ENCODE measurements around the gene FAM180B. TPM values are rescaled to one million over a fixed set of nuclear protein-coding genes. Genes with fewer than 3 reads are reported as not detected.
"Not testable (repeated sequence)": the region's sequence is repeated elsewhere in the genome, so short reads cannot be mapped to it uniquely, and the experiment has no call there.

The FAM180B gene
- total and polyA plus RNA-seq, 10 of the 15 experiments (the other 5 are each of a cell fraction or from before 2014, with no cell fraction given) = 0.04 to 0.34 TPM; not detected in 8

DNA sequence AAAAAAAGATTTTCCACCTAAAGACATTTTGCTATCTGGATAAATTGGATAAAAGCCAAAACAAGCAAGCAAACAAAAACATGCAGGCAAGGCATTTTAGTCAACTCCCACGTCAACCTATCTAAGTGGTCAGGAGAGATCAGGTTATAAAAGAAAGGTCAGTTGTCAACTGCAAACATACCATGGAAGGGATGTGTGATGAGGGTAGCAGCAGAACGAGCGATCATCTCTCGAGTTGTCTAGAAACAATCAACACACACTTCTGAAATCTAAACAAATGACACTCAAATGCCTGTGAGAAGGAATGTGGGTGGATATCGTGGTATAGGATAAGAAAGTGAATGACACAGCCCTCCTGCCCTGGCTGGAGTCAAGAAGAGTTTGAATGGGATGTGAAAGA lies 45.0 kb downstream of the FAM180B start (continued):
- TF ChIP-seq, protein P1, sequence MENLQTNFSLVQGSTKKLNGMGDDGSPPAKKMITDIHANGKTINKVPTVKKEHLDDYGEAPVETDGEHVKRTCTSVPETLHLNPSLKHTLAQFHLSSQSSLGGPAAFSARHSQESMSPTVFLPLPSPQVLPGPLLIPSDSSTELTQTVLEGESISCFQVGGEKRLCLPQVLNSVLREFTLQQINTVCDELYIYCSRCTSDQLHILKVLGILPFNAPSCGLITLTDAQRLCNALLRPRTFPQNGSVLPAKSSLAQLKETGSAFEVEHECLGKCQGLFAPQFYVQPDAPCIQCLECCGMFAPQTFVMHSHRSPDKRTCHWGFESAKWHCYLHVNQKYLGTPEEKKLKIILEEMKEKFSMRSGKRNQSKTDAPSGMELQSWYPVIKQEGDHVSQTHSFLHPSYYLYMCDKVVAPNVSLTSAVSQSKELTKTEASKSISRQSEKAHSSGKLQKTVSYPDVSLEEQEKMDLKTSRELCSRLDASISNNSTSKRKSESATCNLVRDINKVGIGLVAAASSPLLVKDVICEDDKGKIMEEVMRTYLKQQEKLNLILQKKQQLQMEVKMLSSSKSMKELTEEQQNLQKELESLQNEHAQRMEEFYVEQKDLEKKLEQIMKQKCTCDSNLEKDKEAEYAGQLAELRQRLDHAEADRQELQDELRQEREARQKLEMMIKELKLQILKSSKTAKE (IDR thresholded peaks at IDR 0.05; ENCODE audit: low read depth, poor library complexity, severe bottlenecking) = no peak

DNA sequence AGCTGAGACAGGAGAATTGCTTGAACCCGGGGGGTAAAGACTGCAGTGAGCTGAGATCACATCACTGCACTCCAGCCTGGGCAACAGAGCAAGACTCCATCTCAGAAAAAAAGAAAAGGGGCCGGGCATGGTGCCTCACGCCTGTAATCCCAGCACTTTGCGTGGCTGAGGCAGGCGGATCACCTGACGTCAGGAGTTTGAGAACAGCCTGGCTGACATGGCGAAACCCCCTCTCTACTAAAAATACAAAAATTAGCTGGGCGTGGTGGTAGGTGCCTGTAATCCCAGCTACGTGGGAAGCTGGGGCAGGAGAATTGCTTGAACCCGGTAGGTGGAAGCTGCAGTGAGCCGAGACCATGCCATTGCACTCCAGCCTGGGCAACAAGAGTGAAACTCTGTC lies 49.9 kb downstream of the FAM180B start:
- not testable (repeated sequence) for H3K4me3 ChIP-seq

More for the DNA sequence above, 49.9 kb downstream of the FAM180B start:
- SMC1A ChIA-PET (ENCODE audit: uncharacterized antibody, unreplicated experiment); H3K9me3 ChIP-seq (replicated peaks; ENCODE audit: control insufficient read depth, insufficient read depth, low read length); CTCF ChIA-PET; H3K4me2 ChIP-seq (ENCODE audit: control insufficient read depth, insufficient read depth); H3K27me3 ChIP-seq (replicated peaks in 1 of 2; ENCODE audit: control insufficient read depth in 2 of 2, insufficient read depth in 2 of 2, low read length in 1 of 2); H2AFZ ChIP-seq (ENCODE audit: control insufficient read depth, low read depth, low read length); in situ Hi-C loops (cut with MboI); BruUV-seq (replicated peaks); intact Hi-C loops (cut with micrococcal nuclease; ENCODE audit: unreplicated experiment); DNase-seq (ENCODE audit: low read depth, low spot score); H4K20me1 ChIP-seq (ENCODE audit: control insufficient read depth, insufficient read depth); H3K27ac ChIP-seq (ENCODE audit: control insufficient read depth, insufficient read depth); FAIRE-seq; ATAC-seq; H3K9ac ChIP-seq (ENCODE audit: control insufficient read depth, insufficient read depth, low read length); H3K4me1 ChIP-seq (ENCODE audit: control insufficient read depth, insufficient read depth, low read length); RAD21 ChIA-PET (ENCODE audit: unreplicated experiment): not testable (repeated sequence)
- 97% methylated on average over 11 of the region's 11 CpGs for WGBS (ENCODE audit: insufficient coverage, insufficient replicate concordance, low lambda C conversion rate, missing lambda C conversion rate)
- peaks cover 17% of the 10 kb centered on the region for H3K79me2 ChIP-seq (ENCODE audit: control insufficient read depth, insufficient read depth, low read length)
- peaks cover 6 to 11% of the 10 kb centered on the region in 2 experiments for H3K36me3 ChIP-seq (ENCODE audit: control insufficient read depth in 2 of 2, insufficient read depth in 2 of 2, low read length in 1 of 2)
- POLR2A ChIA-PET = interaction anchor here (0.6 kb wide), 1 partner anchor 10 kb away, joined by 3 read pairs; no protein-coding TSS in a partner anchor

Small RNA genes lying within 50 kb of the gene (small RNA-seq; reads per million reads assigned to genes)
- gene RN7SL652P = not detected
- gene RNU5E-10P = not detected

Other genes starting within 250 kb of the FAM180B start
Only the 7 nearest of the 13 such genes appear.
- gene CELF1, start 33.5 kb upstream of the FAM180B start, total RNA-seq (2014; rRNA removed) = 78.6 and 82.0 TPM in 2 replicates
- 64.2 and 64.9 TPM in 2 replicates for gene CELF1, start 33.5 kb upstream of the FAM180B start, total RNA-seq (2014; rRNA removed; fragmentation: Illumina TruSeq; extraction: Trizol)
- 106 and 108 TPM in 2 replicates for gene CELF1, start 33.5 kb upstream of the FAM180B start, total RNA-seq (2021)
- 128 and 130 TPM in 2 replicates for gene CELF1, start 33.5 kb upstream of the FAM180B start, polyA plus RNA-seq (2011; rRNA removed)
- 73.1 and 77.8 TPM in 2 replicates for gene CELF1, start 33.5 kb upstream of the FAM180B start, polyA plus RNA-seq (2014; fragmentation: Illumina TruSeq; extraction: Trizol)
- 10 to 100 TPM; 35.3 to 41.5 TPM for gene CELF1, start 33.5 kb upstream of the FAM180B start, polyA plus RNA-seq (2014; fragmentation: Nextera tagmentation; extraction: Ambion mirVana)
- 83.8 and 92.9 TPM in 2 replicates for gene CELF1, start 33.5 kb upstream of the FAM180B start, polyA plus RNA-seq (2014; rRNA removed)
- 100 to 1,000 TPM; 108 to 109 TPM for gene CELF1, start 33.5 kb upstream of the FAM180B start, polyA plus RNA-seq (2016; fragmentation: Nextera tagmentation; extraction: Ambion mirVana)
- gene PTPMT1, start 21.1 kb upstream of the FAM180B start, total RNA-seq (2014; rRNA removed) = 98.7 and 99.7 TPM in 2 replicates
- gene PTPMT1, start 21.1 kb upstream of the FAM180B start, total RNA-seq (2014; rRNA removed; fragmentation: Illumina TruSeq; extraction: Trizol) = 41.2 and 44.2 TPM in 2 replicates
- 59.1 and 59.7 TPM in 2 replicates for gene PTPMT1, start 21.1 kb upstream of the FAM180B start, total RNA-seq (2021)
- 45.5 and 50.3 TPM in 2 replicates for gene PTPMT1, start 21.1 kb upstream of the FAM180B start, polyA plus RNA-seq (2011; rRNA removed)
- 57.2 and 59.2 TPM in 2 replicates for gene PTPMT1, start 21.1 kb upstream of the FAM180B start, polyA plus RNA-seq (2014; fragmentation: Illumina TruSeq; extraction: Trizol)
- 10 to 100 TPM; 12.0 to 26.1 TPM for gene PTPMT1, start 21.1 kb upstream of the FAM180B start, polyA plus RNA-seq (2014; fragmentation: Nextera tagmentation; extraction: Ambion mirVana)
- gene PTPMT1, start 21.1 kb upstream of the FAM180B start, polyA plus RNA-seq (2014; rRNA removed) = 106 and 112 TPM in 2 replicates
- 100 to 1,000 TPM; 108 to 116 TPM for gene PTPMT1, start 21.1 kb upstream of the FAM180B start, polyA plus RNA-seq (2016; fragmentation: Nextera tagmentation; extraction: Ambion mirVana)
- gene KBTBD4, start 7.7 kb upstream of the FAM180B start, total RNA-seq (2014; rRNA removed) = 26.0 and 26.3 TPM in 2 replicates
- gene KBTBD4, start 7.7 kb upstream of the FAM180B start, total RNA-seq (2014; rRNA removed; fragmentation: Illumina TruSeq; extraction: Trizol) = 19.5 and 21.8 TPM in 2 replicates
- gene KBTBD4, start 7.7 kb upstream of the FAM180B start, total RNA-seq (2021) = 20.0 and 20.6 TPM in 2 replicates
- gene KBTBD4, start 7.7 kb upstream of the FAM180B start, polyA plus RNA-seq (2011; rRNA removed) = 28.0 and 29.9 TPM in 2 replicates
- gene KBTBD4, start 7.7 kb upstream of the FAM180B start, polyA plus RNA-seq (2014; fragmentation: Illumina TruSeq; extraction: Trizol) = 21.3 and 21.8 TPM in 2 replicates
- 10 to 100 TPM; 25.4 to 46.4 TPM for gene KBTBD4, start 7.7 kb upstream of the FAM180B start, polyA plus RNA-seq (2014; fragmentation: Nextera tagmentation; extraction: Ambion mirVana)
- gene KBTBD4, start 7.7 kb upstream of the FAM180B start, polyA plus RNA-seq (2014; rRNA removed) = 15.6 and 18.4 TPM in 2 replicates
- 10 to 100 TPM; 31.4 to 32.5 TPM for gene KBTBD4, start 7.7 kb upstream of the FAM180B start, polyA plus RNA-seq (2016; fragmentation: Nextera tagmentation; extraction: Ambion mirVana)
- gene NDUFS3, start 7.6 kb upstream of the FAM180B start, total RNA-seq (2014; rRNA removed) = 107 and 113 TPM in 2 replicates
- gene NDUFS3, start 7.6 kb upstream of the FAM180B start, total RNA-seq (2014; rRNA removed; fragmentation: Illumina TruSeq; extraction: Trizol) = 95.5 and 96.3 TPM in 2 replicates
- gene NDUFS3, start 7.6 kb upstream of the FAM180B start, total RNA-seq (2021) = 133 and 137 TPM in 2 replicates
- gene NDUFS3, start 7.6 kb upstream of the FAM180B start, polyA plus RNA-seq (2011; rRNA removed) = 208 and 217 TPM in 2 replicates
- gene NDUFS3, start 7.6 kb upstream of the FAM180B start, polyA plus RNA-seq (2014; fragmentation: Illumina TruSeq; extraction: Trizol) = 99.6 and 111 TPM in 2 replicates
- gene NDUFS3, start 7.6 kb upstream of the FAM180B start, polyA plus RNA-seq (2014; fragmentation: Nextera tagmentation; extraction: Ambion mirVana) = 100 to 1,000 TPM in 1 of 2 experiments, 10 to 100 TPM in 1; 22.3 to 101 TPM
- gene NDUFS3, start 7.6 kb upstream of the FAM180B start, polyA plus RNA-seq (2014; rRNA removed) = 166 and 179 TPM in 2 replicates
- gene NDUFS3, start 7.6 kb upstream of the FAM180B start, polyA plus RNA-seq (2016; fragmentation: Nextera tagmentation; extraction: Ambion mirVana) = 100 to 1,000 TPM; 176 to 186 TPM
- gene C1QTNF4, start 7.7 kb downstream of the FAM180B start, total RNA-seq (2014; rRNA removed) = 0.05 and 0.06 TPM in 2 replicates
- not detected in 2 replicates for gene C1QTNF4, start 7.7 kb downstream of the FAM180B start, total RNA-seq (2014; rRNA removed; fragmentation: Illumina TruSeq; extraction: Trizol)
- not detected in 2 replicates for gene C1QTNF4, start 7.7 kb downstream of the FAM180B start, total RNA-seq (2021)
- not detected in 2 replicates for gene C1QTNF4, start 7.7 kb downstream of the FAM180B start, polyA plus RNA-seq (2011; rRNA removed)
- not detected in 2 replicates for gene C1QTNF4, start 7.7 kb downstream of the FAM180B start, polyA plus RNA-seq (2014; fragmentation: Illumina TruSeq; extraction: Trizol)
- not detected for gene C1QTNF4, start 7.7 kb downstream of the FAM180B start, polyA plus RNA-seq (2014; fragmentation: Nextera tagmentation; extraction: Ambion mirVana)
- gene C1QTNF4, start 7.7 kb downstream of the FAM180B start, polyA plus RNA-seq (2014; rRNA removed) = not detected in 2 replicates
- gene C1QTNF4, start 7.7 kb downstream of the FAM180B start, polyA plus RNA-seq (2016; fragmentation: Nextera tagmentation; extraction: Ambion mirVana) = not detected
- 82.9 and 107 TPM in 2 replicates for gene MTCH2, start 55.9 kb downstream of the FAM180B start, total RNA-seq (2014; rRNA removed)
- gene MTCH2, start 55.9 kb downstream of the FAM180B start, total RNA-seq (2014; rRNA removed; fragmentation: Illumina TruSeq; extraction: Trizol) = 72.5 and 75.0 TPM in 2 replicates
- 135 and 147 TPM in 2 replicates for gene MTCH2, start 55.9 kb downstream of the FAM180B start, total RNA-seq (2021)
- 89.0 and 152 TPM in 2 replicates for gene MTCH2, start 55.9 kb downstream of the FAM180B start, polyA plus RNA-seq (2011; rRNA removed)
- gene MTCH2, start 55.9 kb downstream of the FAM180B start, polyA plus RNA-seq (2014; fragmentation: Illumina TruSeq; extraction: Trizol) = 80.7 and 98.3 TPM in 2 replicates
- 100 to 1,000 TPM; 338 to 341 TPM for gene MTCH2, start 55.9 kb downstream of the FAM180B start, polyA plus RNA-seq (2014; fragmentation: Nextera tagmentation; extraction: Ambion mirVana)
- gene MTCH2, start 55.9 kb downstream of the FAM180B start, polyA plus RNA-seq (2014; rRNA removed) = 71.7 and 72.4 TPM in 2 replicates
- 100 to 1,000 TPM; 310 to 319 TPM for gene MTCH2, start 55.9 kb downstream of the FAM180B start, polyA plus RNA-seq (2016; fragmentation: Nextera tagmentation; extraction: Ambion mirVana)
- 7.0 and 7.5 TPM in 2 replicates for gene AGBL2, start 128.7 kb downstream of the FAM180B start, total RNA-seq (2014; rRNA removed)
- 1.8 and 1.9 TPM in 2 replicates for gene AGBL2, start 128.7 kb downstream of the FAM180B start, total RNA-seq (2014; rRNA removed; fragmentation: Illumina TruSeq; extraction: Trizol)
- 3.7 and 4.0 TPM in 2 replicates for gene AGBL2, start 128.7 kb downstream of the FAM180B start, total RNA-seq (2021)
- gene AGBL2, start 128.7 kb downstream of the FAM180B start, polyA plus RNA-seq (2011; rRNA removed) = 12.2 and 14.4 TPM in 2 replicates
- gene AGBL2, start 128.7 kb downstream of the FAM180B start, polyA plus RNA-seq (2014; fragmentation: Illumina TruSeq; extraction: Trizol) = 1.2 and 2.1 TPM in 2 replicates
- gene AGBL2, start 128.7 kb downstream of the FAM180B start, polyA plus RNA-seq (2014; fragmentation: Nextera tagmentation; extraction: Ambion mirVana) = 1 to 10 TPM in 1 of 2 experiments, under 1 TPM in 1; 0.93 to 1.6 TPM
- 8.0 and 8.4 TPM in 2 replicates for gene AGBL2, start 128.7 kb downstream of the FAM180B start, polyA plus RNA-seq (2014; rRNA removed)
- gene AGBL2, start 128.7 kb downstream of the FAM180B start, polyA plus RNA-seq (2016; fragmentation: Nextera tagmentation; extraction: Ambion mirVana) = 1 to 10 TPM; 2.3 to 3.5 TPM

All from GM12878 (cell line).